Stimulated activated naive B cell treated with anti-CD40 and anti-IgM and Interleukin-4, amounts not matched to agents 10 μg/mL and 1 μg/mL and 100 μg/mL, for 72 hours (primary cell): ENCODE results near the gene MAN1C1.

ENCODE experiments used
- ATAC-seq, 2 donors: fragments of 150-1000 bp; cut with Tn5 transposase; replicated peaks; 2 replicates each; pipeline ENCODE4 v1.10.0; 2021; ENCODE audit warnings: moderate library complexity in 1 of 2
- DNase-seq: peaks from one replicate; pipeline ENCODE4 v3.0.0; 2021
- H3K27ac Mint-ChIP-seq: one replicate; pipeline ENCODE4 v1.8.0; 2022; ENCODE audit warnings: mild to moderate bottlenecking, mixed read lengths
- H3K27me3 Mint-ChIP-seq, 2 donors: one replicate each; pipeline ENCODE4 v1.8.0; 2022; ENCODE audit warnings: mixed read lengths in 2 of 2
- H3K36me3 Mint-ChIP-seq, 2 donors: one replicate each; pipeline ENCODE4 v1.8.0; 2022; ENCODE audit warnings: mixed read lengths in 2 of 2, mild to moderate bottlenecking in 1 of 2
- H3K4me1 Mint-ChIP-seq, 2 donors: one replicate each; pipeline ENCODE4 v1.8.0; 2022; ENCODE audit warnings: mixed read lengths in 2 of 2, mild to moderate bottlenecking in 1 of 2
- H3K4me3 Mint-ChIP-seq, 2 donors: one replicate each; pipeline ENCODE4 v1.8.0; 2022; ENCODE audit warnings: mild to moderate bottlenecking in 2 of 2, mixed read lengths in 2 of 2, moderate library complexity in 1 of 2
- H3K9me3 Mint-ChIP-seq, 2 donors: one replicate each; pipeline ENCODE4 v1.8.0; 2022; ENCODE audit warnings: mixed read lengths in 2 of 2, mild to moderate bottlenecking in 1 of 2

MAN1C1 gene

DNA sequence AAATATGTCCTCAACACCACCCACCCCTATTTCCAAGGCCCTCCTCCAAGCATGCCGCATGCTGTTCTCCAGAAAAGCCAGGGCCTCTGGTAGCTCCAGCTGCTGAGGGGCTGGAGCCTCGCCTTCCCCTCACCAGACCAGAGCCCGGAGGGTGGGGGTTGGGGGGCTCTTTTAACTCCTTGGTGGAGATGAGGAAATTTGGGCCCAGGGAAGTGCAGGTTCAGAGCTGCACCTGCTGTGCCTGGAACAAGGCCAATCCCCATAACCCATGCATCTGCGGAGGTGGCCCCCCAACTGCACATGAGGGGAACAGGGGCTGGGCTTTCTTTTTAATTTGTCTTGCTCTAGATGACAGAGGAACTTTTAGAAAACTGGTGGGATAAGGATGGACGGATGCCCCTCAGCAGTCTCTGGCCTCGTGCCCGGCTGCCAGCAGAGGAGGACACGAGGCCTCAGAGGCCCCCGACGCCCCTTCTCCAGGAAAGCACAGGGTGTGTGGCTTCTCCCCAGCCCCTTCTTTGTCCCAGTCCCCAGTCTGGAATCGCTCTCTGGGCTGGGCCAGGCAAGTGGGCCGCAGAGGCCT lies 182.9 kb downstream of the MAN1C1 start:
- no peaks in the 10 kb centered on the region for H3K9me3 Mint-ChIP-seq
- ATAC-seq: peak in 1 of 2 donors; percentile 16
- DNase-seq: no peak
- peaks cover 29 to 41% of the 10 kb centered on the region in 2 donors for H3K4me1 Mint-ChIP-seq
- peaks cover 0 to 4% of the 10 kb centered on the region in 2 donors for H3K27me3 Mint-ChIP-seq
- H3K4me3 Mint-ChIP-seq: peak overlapping the region; percentile 71 to 78
- peaks cover 1 to 4% of the 10 kb centered on the region in 2 donors for H3K36me3 Mint-ChIP-seq
- peak overlapping the region; percentile 56 for H3K27ac Mint-ChIP-seq

GRCh38 chr1:25799935-25800702 lies 183.5 kb downstream of the MAN1C1 start, which contains the start of gene SELENON:
Gene SELENON (plus strand): TSS chr1:25800193. CDS start chr1:25800231, 38 bp downstream.
- H3K36me3 Mint-ChIP-seq: peaks cover 1 to 4% of the 10 kb centered on the region in 2 donors
- peak within 1 kb of the TSS; percentile 56 for H3K27ac Mint-ChIP-seq
- no peaks in the 10 kb centered on the region for H3K9me3 Mint-ChIP-seq
- no peak for DNase-seq
- H3K27me3 Mint-ChIP-seq: peaks cover 0 to 4% of the 10 kb centered on the region in 2 donors
- ATAC-seq: peak; percentile 48 to 53
- peaks cover 36 to 48% of the 10 kb centered on the region in 2 donors for H3K4me1 Mint-ChIP-seq
- H3K4me3 Mint-ChIP-seq: peak within 1 kb of the TSS; percentile 78 to 81

GRCh38 chr1:25800703-25801377 lies 184.2 kb downstream of the MAN1C1 start:
- Mint-ChIP-seq H3K27me3 (peaks cover 0 to 4% of the 10 kb centered on the region in 2 donors), H3K27ac (peak overlapping the region; percentile 31), H3K4me1 (peaks cover 38 to 51% of the 10 kb centered on the region in 2 donors), H3K4me3 (peak overlapping the region; percentile 78 to 81), H3K36me3 (peaks cover 3 to 6% of the 10 kb centered on the region in 2 donors), H3K9me3 (no peaks in the 10 kb centered on the region)
- no peak for DNase-seq
- no peak for ATAC-seq

DNA sequence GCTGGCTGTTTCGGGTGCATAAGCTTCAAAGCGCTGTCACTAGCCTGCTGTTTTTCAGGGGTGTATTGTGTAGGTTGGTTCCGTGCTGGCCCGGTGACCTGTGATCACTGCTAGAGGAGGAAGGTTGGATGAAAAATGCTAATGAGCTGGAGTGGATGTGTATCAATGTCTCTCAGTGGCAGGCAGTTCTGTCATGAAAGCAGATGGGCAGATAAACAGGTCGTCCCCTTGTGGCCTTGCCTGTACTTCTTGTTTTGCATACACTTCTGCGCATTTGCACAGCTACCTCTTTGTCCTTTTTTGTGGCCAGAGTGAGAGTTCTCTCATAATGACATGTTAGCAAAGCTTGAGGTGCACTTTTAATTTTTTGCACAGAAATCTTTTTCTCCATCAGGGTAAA lies 186.3 kb downstream of the MAN1C1 start:
- H3K4me1 Mint-ChIP-seq: peaks cover 30 to 32% of the 10 kb centered on the region in 2 donors
- no peak overlapping the region for H3K4me3 Mint-ChIP-seq
- DNase-seq (no peak), ATAC-seq (peak; percentile 33 to 44)
- no peak overlapping the region for H3K27ac Mint-ChIP-seq
- no peaks in the 10 kb centered on the region for H3K9me3 Mint-ChIP-seq
- peaks cover 7 to 14% of the 10 kb centered on the region in 2 donors for H3K36me3 Mint-ChIP-seq
- H3K27me3 Mint-ChIP-seq: peaks cover 0 to 4% of the 10 kb centered on the region in 2 donors

GRCh38 chr1:25803368-25803767 lies 186.8 kb downstream of the MAN1C1 start:
- ATAC-seq (no peak), DNase-seq (no peak)
- peaks cover 0 to 4% of the 10 kb centered on the region in 2 donors for H3K27me3 Mint-ChIP-seq
- H3K27ac Mint-ChIP-seq: no peak overlapping the region
- peaks cover 7 to 14% of the 10 kb centered on the region in 2 donors for H3K36me3 Mint-ChIP-seq
- H3K4me3 Mint-ChIP-seq: no peak overlapping the region
- no peaks in the 10 kb centered on the region for H3K9me3 Mint-ChIP-seq
- H3K4me1 Mint-ChIP-seq: peaks cover 30 to 31% of the 10 kb centered on the region in 2 donors

DNA sequence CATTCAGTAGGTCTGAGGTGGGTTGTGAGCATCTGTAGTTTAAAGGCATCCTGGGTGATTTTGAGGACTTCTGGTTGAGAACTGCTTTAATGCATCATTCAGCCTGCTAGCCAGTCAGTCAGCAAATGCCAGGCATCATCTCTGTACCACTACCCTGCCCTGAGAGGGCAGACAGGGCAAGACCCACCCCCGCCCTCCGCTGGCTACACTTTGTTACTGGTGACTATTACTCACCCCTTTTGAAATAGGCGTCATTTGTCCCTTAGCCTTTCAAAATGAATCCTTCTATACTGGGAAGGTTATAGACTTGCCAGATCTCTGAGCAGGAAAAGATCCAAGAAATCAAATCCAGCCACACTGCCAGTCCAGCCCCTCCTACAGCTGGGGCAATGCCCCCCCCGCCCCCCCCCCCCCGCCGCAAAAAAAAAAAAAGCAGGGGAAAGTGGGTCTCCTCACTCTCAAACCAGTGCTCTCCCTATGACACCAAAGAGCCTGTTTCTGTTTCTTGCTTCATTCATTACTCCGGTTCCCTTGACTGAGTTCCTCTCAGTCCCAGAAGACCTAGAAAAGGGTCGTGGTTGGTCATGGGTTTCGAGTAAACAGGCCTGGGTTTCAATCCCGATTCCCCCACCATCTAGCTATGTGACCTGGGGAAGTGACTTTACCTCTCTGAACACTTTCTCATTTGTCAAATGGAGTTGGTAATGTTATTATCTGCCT lies 187.8 kb downstream of the MAN1C1 start:
- no peak for DNase-seq
- Mint-ChIP-seq H3K4me1 (peaks cover 33 to 40% of the 10 kb centered on the region in 2 donors), H3K27ac (no peak overlapping the region)

GRCh38 chr1:25804964-25805862 lies 188.6 kb downstream of the MAN1C1 start:
- no peaks in the 10 kb centered on the region for H3K9me3 Mint-ChIP-seq
- ATAC-seq (no peak), DNase-seq (no peak)
- peaks cover 37 to 48% of the 10 kb centered on the region in 2 donors for H3K4me1 Mint-ChIP-seq
- H3K36me3 Mint-ChIP-seq: peaks cover 10 to 24% of the 10 kb centered on the region in 2 donors
- no peak overlapping the region for H3K4me3 Mint-ChIP-seq
- H3K27me3 Mint-ChIP-seq: peaks cover 0 to 4% of the 10 kb centered on the region in 2 donors
- H3K27ac Mint-ChIP-seq: no peak overlapping the region

More for the DNA sequence above, 187.8 kb downstream of the MAN1C1 start:
- Mint-ChIP-seq H3K9me3 (no peaks in the 10 kb centered on the region), H3K4me3 (no peak overlapping the region), H3K36me3 (peaks cover 7 to 18% of the 10 kb centered on the region in 2 donors), H3K27me3 (peaks cover 0 to 4% of the 10 kb centered on the region in 2 donors)
- peak; percentile 41 to 44 for ATAC-seq

GRCh38 chr1:25805863-25806225 lies 189.3 kb downstream of the MAN1C1 start:
- no peak for DNase-seq
- H3K4me3 Mint-ChIP-seq: no peak overlapping the region

GRCh38 chr1:25806418-25806817 lies 189.8 kb downstream of the MAN1C1 start:
- Mint-ChIP-seq H3K36me3 (peaks cover 9 to 20% of the 10 kb centered on the region in 2 donors), H3K27ac (no peak overlapping the region), H3K4me3 (no peak overlapping the region), H3K4me1 (peaks cover 36 to 49% of the 10 kb centered on the region in 2 donors), H3K9me3 (no peaks in the 10 kb centered on the region), H3K27me3 (no peaks in the 10 kb centered on the region)
- DNase-seq: no peak
- ATAC-seq: no peak

More at GRCh38 chr1:25805863-25806225, 189.3 kb downstream of the MAN1C1 start:
- Mint-ChIP-seq H3K27me3 (no peaks in the 10 kb centered on the region), H3K4me1 (peaks cover 36 to 49% of the 10 kb centered on the region in 2 donors), H3K27ac (no peak overlapping the region), H3K9me3 (no peaks in the 10 kb centered on the region), H3K36me3 (peaks cover 10 to 23% of the 10 kb centered on the region in 2 donors)
- ATAC-seq: no peak

- Mint-ChIP-seq H3K27ac (no peak overlapping the region), H3K4me1 (peaks cover 33 to 47% of the 10 kb centered on the region in 2 donors), H3K4me3 (no peak overlapping the region), H3K27me3 (no peaks in the 10 kb centered on the region), H3K36me3 (peaks cover 9 to 20% of the 10 kb centered on the region in 2 donors), H3K9me3 (no peaks in the 10 kb centered on the region)
- no peak for DNase-seq
- ATAC-seq: no peak
Observed at GRCh38 chr1:25807480-25808390, 191.1 kb downstream of the MAN1C1 start.

DNA sequence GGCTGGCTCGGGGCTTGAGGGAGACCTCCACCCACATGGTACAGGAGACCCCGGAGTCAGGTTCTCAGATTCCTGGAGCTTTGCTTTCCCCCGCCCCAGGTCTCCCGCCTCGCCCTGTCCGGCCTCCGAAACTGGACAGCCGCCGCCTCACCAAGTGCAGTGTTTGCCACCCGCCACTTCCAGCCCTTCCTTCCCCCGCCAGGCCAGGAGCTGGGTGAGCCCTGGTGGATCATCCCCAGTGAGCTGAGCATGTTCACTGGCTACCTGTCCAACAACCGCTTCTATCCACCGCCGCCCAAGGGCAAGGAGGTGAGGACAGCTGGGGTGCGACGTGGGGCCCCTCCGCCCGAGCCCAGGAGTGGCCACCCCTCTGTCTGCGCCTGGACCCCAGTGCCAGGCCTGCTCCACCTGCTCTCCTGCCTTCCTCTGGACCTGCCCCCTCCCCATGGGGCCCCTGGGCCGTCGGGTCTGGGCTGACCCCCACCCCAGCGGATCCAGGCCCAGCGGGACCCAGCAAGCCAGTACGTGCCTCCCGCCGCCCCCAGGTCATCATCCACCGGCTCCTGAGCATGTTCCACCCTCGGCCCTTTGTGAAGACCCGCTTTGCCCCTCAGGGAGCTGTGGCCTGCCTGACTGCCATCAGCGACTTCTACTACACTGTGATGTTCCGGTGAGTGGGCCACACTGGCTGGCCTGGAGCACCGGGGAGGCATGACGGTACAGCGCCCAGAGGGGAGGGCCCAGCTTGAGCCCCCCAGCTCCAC lies 192.1 kb downstream of the MAN1C1 start:
- H3K36me3 Mint-ChIP-seq: peaks cover 9 to 20% of the 10 kb centered on the region in 2 donors
- H3K4me3 Mint-ChIP-seq: no peak overlapping the region
- no peak overlapping the region for H3K27ac Mint-ChIP-seq

More for the DNA sequence above, 192.1 kb downstream of the MAN1C1 start:
- ATAC-seq (no peak), DNase-seq (no peak)
- Mint-ChIP-seq H3K27me3 (no peaks in the 10 kb centered on the region), H3K4me1 (peaks cover 28 to 42% of the 10 kb centered on the region in 2 donors), H3K9me3 (no peaks in the 10 kb centered on the region)
